Measurements from ENCODE around the gene CFAP99. TPM values are rescaled to one million over a fixed set of nuclear protein-coding genes. Genes with fewer than 3 reads are reported as not detected.

Gene CFAP99
- total and polyA plus RNA-seq, 9 of the 15 experiments (the other 6 are each of a cell fraction or from before 2014, with no cell fraction given), result 0.07 to 0.18 (median 0.09) TPM; not detected in 6

DNA sequence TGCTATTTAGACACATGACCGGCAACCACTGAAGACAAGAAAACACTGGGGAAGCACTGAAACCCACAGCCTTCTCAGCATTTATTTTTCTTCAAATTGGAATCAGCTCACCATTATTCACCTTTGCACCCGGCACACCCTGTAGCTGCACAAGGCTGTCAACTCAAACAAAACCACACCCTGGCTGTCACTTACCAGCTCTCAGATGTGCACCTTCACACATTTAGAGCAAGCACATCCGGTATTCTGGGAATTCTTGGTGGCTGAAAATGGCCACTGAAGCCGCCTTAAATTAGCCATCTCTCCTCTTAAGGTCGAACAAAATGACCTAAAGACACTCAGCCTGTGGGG is 6.2 kb upstream of the CFAP99 start:
- peak overlapping the region; percentile 84 for H3K27ac ChIP-seq (ENCODE audit: extremely low read depth, low read depth, low read length)
- peak in 2 of 4 experiments; percentile 66 to 83 for DNase-seq (ENCODE audit: extremely low read depth in 1 of 4, low spot score in 3 of 4)
- peak overlapping the region; percentile 82 for H3K4me2 ChIP-seq (ENCODE audit: insufficient read depth, low read length)
- POLR2A ChIA-PET, result interaction anchor here (0.6 to 1.7 kb wide), 4 partner anchors 10 to 127 kb away, joined by 3 to 18 read pairs (median 4); no protein-coding TSS in a partner anchor
- H3K4me3 ChIP-seq, result peak overlapping the region; percentile 37; the same call in 1 of the 2 replicates
- no peaks in the 10 kb centered on the region for H3K27me3 ChIP-seq (ENCODE audit: control insufficient read depth in 2 of 2, insufficient read depth in 2 of 2, low read length in 2 of 2)
- in situ Hi-C loops (cut with MboI), result no loop called here
- BruUV-seq (replicated peaks), result TSS peak; percentile 23
- peak; percentile 7 for ATAC-seq
- 5% methylated on average over 5 of the region's 5 CpGs for WGBS (ENCODE audit: insufficient coverage, low coverage, missing lambda C conversion rate)
- peaks cover 60 to 72% of the 10 kb centered on the region in 2 experiments for H3K4me1 ChIP-seq (replicated peaks in 1 of 2; ENCODE audit: control insufficient read depth in 2 of 2, insufficient read depth in 2 of 2, low read length in 2 of 2)
- H3K9me3 ChIP-seq (replicated peaks; ENCODE audit: control insufficient read depth, insufficient read depth, low read depth, low read length), result no peaks in the 10 kb centered on the region
- no peaks in the 10 kb centered on the region for H3K9me1 ChIP-seq (ENCODE audit: control insufficient read depth, insufficient read depth, low read length)
- H4K20me1 ChIP-seq (replicated peaks; ENCODE audit: control insufficient read depth, insufficient read depth, low read length), result no peaks in the 10 kb centered on the region; the same call in 1 of the 2 replicates
- H3K36me3 ChIP-seq (ENCODE audit: control insufficient read depth, insufficient read depth, low read length), result no peaks in the 10 kb centered on the region
- FAIRE-seq, result no peak
- peaks cover 96% of the 10 kb centered on the region for H3K79me2 ChIP-seq (ENCODE audit: control insufficient read depth, insufficient read depth, low read length)
- peak overlapping the region; percentile 69 to 86; a peak in 3 of 4 replicates for H3K9ac ChIP-seq (ENCODE audit: insufficient read depth in 1 of 2, low read depth in 2 of 2, low read length in 2 of 2)
- intact Hi-C loops (cut with micrococcal nuclease), result loop anchor here (10.0 kb wide), 1 partner anchor 168 kb away; the partner anchor contains the start of genes HAUS3 and POLN
- H2AFZ ChIP-seq (ENCODE audit: low read depth, low read length), result peak overlapping the region; percentile 74
- CTCF ChIA-PET (ENCODE audit: low intra/inter-chr PET ratio), result no interaction called here
- no peak for TF ChIP-seq RBM15 (IDR thresholded peaks at IDR 0.05; ENCODE audit: insufficient read depth, low read length)
- peak; percentile 2; the same call in 1 of the 2 replicates for TF ChIP-seq EP300 (IDR thresholded peaks at IDR 0.05; ENCODE audit: low read length)
- no peak for TF ChIP-seq USF1 (CRISPR knock-in tag; IDR thresholded peaks at IDR 0.05)
- no peak for TF ChIP-seq SAFB2 (IDR thresholded peaks at IDR 0.05; ENCODE audit: borderline replicate concordance, low read depth, low read length, severe bottlenecking)
- TF ChIP-seq NRF1 (conservative IDR thresholded peaks at IDR 0.05 in 1 of 2, IDR thresholded peaks at IDR 0.05 in 1 of 2), result no peak
- 0 out of 2 replicates have a peak, but pooled peaks have one; percentile 15 for TF ChIP-seq CHD2 (IDR thresholded peaks at IDR 0.05; ENCODE audit: low read depth, low read length)
- peak; percentile 10 for TF ChIP-seq MEIS2 (IDR thresholded peaks at IDR 0.05; ENCODE audit: partially characterized antibody)
- no peak for TF ChIP-seq ETV6 (IDR thresholded peaks at IDR 0.05; ENCODE audit: borderline replicate concordance in 1 of 2, low read depth in 2 of 2, low read length in 1 of 2)
- TF ChIP-seq ETV6 (CRISPR knock-in tag; IDR thresholded peaks at IDR 0.05; ENCODE audit: borderline replicate concordance), result no peak
- TF ChIP-seq RCOR1 (IDR thresholded peaks at IDR 0.05; ENCODE audit: borderline replicate concordance in 1 of 2, low read depth in 2 of 2, low read length in 2 of 2), result 0 out of 4 replicates have a peak, but pooled peaks of 1 of the 2 experiments have one; percentile 5
- peak; percentile 84 for TF ChIP-seq PKNOX1 (IDR thresholded peaks at IDR 0.05)
- no peak for TF ChIP-seq NFIX (CRISPR knock-in tag; IDR thresholded peaks at IDR 0.05; ENCODE audit: low read depth)
- peak in 1 of 3 experiments; percentile 85 for TF ChIP-seq YY1 (IDR thresholded peaks at IDR 0.05; ENCODE audit: borderline replicate concordance in 1 of 3, control insufficient read depth in 1 of 3, extremely low read depth in 1 of 3, insufficient read depth in 3 of 3, insufficient read length in 1 of 3, insufficient replicate concordance in 2 of 3, low read depth in 1 of 3, low read length in 2 of 3)
- TF ChIP-seq RUNX1 (IDR thresholded peaks at IDR 0.05; ENCODE audit: low read depth), result 0 out of 2 replicates have a peak, but pooled peaks have one; percentile 25
- TF ChIP-seq SMARCE1 (IDR thresholded peaks at IDR 0.05), result no peak
- peak; percentile 63; the same call in 1 of the 2 replicates for TF ChIP-seq ETV5 (CRISPR knock-in tag; IDR thresholded peaks at IDR 0.05; ENCODE audit: low read depth)
- no peak for TF ChIP-seq MIER1 (IDR thresholded peaks at IDR 0.05; ENCODE audit: low read depth)
- TF ChIP-seq ZBTB1 (CRISPR knock-in tag; IDR thresholded peaks at IDR 0.05; ENCODE audit: borderline replicate concordance, low read depth), result no peak
- TF ChIP-seq JUND (IDR thresholded peaks at IDR 0.05; ENCODE audit: borderline replicate concordance, low read depth, low read length), result no peak
- peak; percentile 9; the same call in 1 of the 3 replicates for TF ChIP-seq JUND (tag; IDR thresholded peaks at IDR 0.05; ENCODE audit: borderline replicate concordance, low read depth, low read length)
- no peak for TF ChIP-seq SMARCB1 (IDR thresholded peaks at IDR 0.05; ENCODE audit: insufficient read length, low read depth)

Data from K562 (cell line).